Uterus (tissue), 4 donors: ENCODE data around the gene SAP30L. TPM values are rescaled to one million over a fixed set of nuclear protein-coding genes. Genes with fewer than 3 reads are reported as not detected.

Experiments used
- DNase-seq, 2 donors: peaks; one replicate each; pipeline ENCODE4 v3.0.0-alpha.2; 2019 to 2020
- H3K27ac ChIP-seq, 2 donors: fragments of 200-600 bp; sonication (generic); 1 replicate in 1 of 2; 2 replicates in 1 of 2; pipeline ENCODE4 v1.5.1; 2016 to 2018
- H3K27me3 ChIP-seq, 2 donors: fragments of 200-600 bp; sonication (generic); one replicate each; pipeline ENCODE4 v1.5.1; 2018 to 2019; ENCODE audit warnings: control low read depth in 1 of 2
- H3K36me3 ChIP-seq, 2 donors: fragments of 200-600 bp; sonication (generic); one replicate each; pipeline ENCODE4 v1.5.1; 2019; ENCODE audit warnings: control low read depth in 1 of 2
- H3K4me1 ChIP-seq, 2 donors: fragments of 200-600 bp; sonication (generic); one replicate each; pipeline ENCODE4 v1.5.1; 2018 to 2019; ENCODE audit warnings: control low read depth in 1 of 2
- H3K4me3 ChIP-seq, 2 donors: fragments of 200-600 bp; sonication (generic); 1 replicate in 1 of 2; 2 replicates in 1 of 2; pipeline ENCODE4 v1.5.1; 2018 to 2019; ENCODE audit warnings: mild to moderate bottlenecking in 1 of 2
- H3K9me3 ChIP-seq, 2 donors: fragments of 200-600 bp; sonication (generic); one replicate each; pipeline ENCODE4 v1.5.1; 2019; ENCODE audit warnings: control low read depth in 1 of 2
- POLR2A ChIP-seq, 2 donors: fragments of 450-650 bp; IDR thresholded peaks; one replicate each; pipeline ENCODE4 v1.6.1; 2016; ENCODE audit warnings: antibody characterized with exemption in 2 of 2, mild to moderate bottlenecking in 1 of 2, moderate library complexity in 1 of 2
- intact Hi-C: fragments of 100-400 bp; cut with DNase I; formaldehyde crosslinking; loops from one replicate; pipeline ENCODE4 v1.15.1; 2023; ENCODE audit warnings: low total_unique reads
- total RNA-seq, 4 donors: library from RNA; depleted of rRNA in 3 of 4; stranded (reverse); fragments of >200 nt in 3 of 4; gene quantifications; one replicate each; pipeline versions ENCODE4 v1.1.0 to v1.2.4, GENCODE V29; 2014 to 2023
- TF ChIP-seq, protein P1 (sequence below), 4 experiments: fragments of 200-600 bp in 2 of 4; fragments of 450-650 bp in 2 of 4; sonication (generic) in 2 of 4; IDR thresholded peaks; one replicate each; pipeline ENCODE4 v1.5.1; 2016 to 2019; ENCODE audit warnings: antibody characterized with exemption in 4 of 4, mild to moderate bottlenecking in 2 of 4, moderate library complexity in 1 of 4
- donor health status: DM: yes; HTN: yes; CAD: no.

The SAP30L gene
- total RNA-seq, 4 donors from 2014 or later = 9.5 to 61.7 (median 31.2) TPM

DNA sequence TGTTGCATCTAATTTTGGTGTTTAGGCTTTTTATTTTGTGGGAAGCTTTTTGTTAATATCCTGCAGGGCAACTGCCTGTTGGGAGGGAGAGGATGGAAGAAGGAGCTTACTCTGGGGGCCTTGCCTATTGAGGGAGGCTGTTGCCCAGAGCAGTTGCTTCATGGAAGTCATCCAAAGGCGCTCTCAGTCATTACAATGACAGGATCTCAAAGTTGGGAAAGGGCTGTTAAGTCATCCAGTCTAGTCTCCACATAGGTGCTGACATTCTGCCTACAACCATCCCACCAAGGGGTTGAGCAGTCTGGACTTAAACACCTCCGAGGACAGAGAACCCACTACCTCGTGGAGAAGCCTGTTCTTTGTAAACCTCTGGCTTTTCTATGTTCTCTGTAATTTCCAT is 13.2 kb downstream of the SAP30L start:
- Histone ChIP-seq H3K4me1 (no peaks in the 10 kb centered on the region), H3K4me3 (no peak overlapping the region), H3K27me3 (no peaks in the 10 kb centered on the region), H3K27ac (no peak overlapping the region), H3K36me3 (no peaks in the 10 kb centered on the region), H3K9me3 (no peaks in the 10 kb centered on the region)
- TF ChIP-seq, protein P1, sequence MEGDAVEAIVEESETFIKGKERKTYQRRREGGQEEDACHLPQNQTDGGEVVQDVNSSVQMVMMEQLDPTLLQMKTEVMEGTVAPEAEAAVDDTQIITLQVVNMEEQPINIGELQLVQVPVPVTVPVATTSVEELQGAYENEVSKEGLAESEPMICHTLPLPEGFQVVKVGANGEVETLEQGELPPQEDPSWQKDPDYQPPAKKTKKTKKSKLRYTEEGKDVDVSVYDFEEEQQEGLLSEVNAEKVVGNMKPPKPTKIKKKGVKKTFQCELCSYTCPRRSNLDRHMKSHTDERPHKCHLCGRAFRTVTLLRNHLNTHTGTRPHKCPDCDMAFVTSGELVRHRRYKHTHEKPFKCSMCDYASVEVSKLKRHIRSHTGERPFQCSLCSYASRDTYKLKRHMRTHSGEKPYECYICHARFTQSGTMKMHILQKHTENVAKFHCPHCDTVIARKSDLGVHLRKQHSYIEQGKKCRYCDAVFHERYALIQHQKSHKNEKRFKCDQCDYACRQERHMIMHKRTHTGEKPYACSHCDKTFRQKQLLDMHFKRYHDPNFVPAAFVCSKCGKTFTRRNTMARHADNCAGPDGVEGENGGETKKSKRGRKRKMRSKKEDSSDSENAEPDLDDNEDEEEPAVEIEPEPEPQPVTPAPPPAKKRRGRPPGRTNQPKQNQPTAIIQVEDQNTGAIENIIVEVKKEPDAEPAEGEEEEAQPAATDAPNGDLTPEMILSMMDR (IDR thresholded peaks at IDR 0.05) = no peak
- no peak for TF ChIP-seq POLR2A (IDR thresholded peaks at IDR 0.05)
- no peak for DNase-seq
- intact Hi-C loops = no loop called here

DNA sequence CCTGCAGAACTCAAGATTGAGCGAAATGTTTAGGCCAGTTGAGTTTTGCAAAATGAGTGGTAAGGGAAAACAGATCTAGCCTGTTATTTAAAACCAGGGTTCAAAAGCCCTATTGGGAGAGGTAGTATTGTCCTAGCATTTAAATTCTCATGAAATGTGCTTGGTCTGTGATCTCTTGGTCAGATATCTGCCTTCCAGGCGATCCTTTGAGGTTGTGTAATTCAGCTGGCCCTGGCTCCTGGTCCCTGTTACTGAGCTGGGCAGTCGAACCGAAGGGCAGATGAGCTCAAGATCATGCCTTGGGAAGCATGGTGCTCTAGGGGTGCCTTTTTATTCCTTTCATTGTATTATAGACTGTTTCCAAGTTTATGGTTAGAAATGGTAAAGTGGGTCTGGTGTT is 14.4 kb downstream of the SAP30L start:
- Histone ChIP-seq H3K36me3 (no peaks in the 10 kb centered on the region), H3K27ac (no peak overlapping the region), H3K4me1 (no peaks in the 10 kb centered on the region), H3K4me3 (no peak overlapping the region), H3K9me3 (no peaks in the 10 kb centered on the region), H3K27me3 (no peaks in the 10 kb centered on the region)
- no peak for DNase-seq
- no peak for TF ChIP-seq POLR2A (IDR thresholded peaks at IDR 0.05)
- TF ChIP-seq, protein P1 (IDR thresholded peaks at IDR 0.05) = no peak
- intact Hi-C loops = no loop called here

DNA sequence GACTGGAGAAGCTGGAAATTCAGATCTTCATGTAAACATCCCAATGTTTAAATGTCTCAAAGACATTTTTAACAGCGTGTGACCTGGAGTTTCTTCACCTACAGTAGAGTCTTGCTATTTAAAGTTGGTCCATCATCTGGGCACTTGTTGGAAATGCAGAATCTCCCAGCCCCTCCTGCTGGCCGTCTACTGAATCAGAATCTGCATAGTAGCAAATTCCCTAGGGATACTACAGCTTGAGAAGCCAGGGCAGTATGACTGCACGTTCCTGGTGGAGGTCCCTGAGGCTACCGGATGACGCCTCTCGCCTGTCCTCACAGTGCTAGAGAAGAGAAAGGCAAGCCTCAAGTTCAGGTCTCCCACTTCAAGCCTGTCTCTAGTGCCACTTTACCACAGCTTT is 15.7 kb downstream of the SAP30L start:
- Histone ChIP-seq H3K36me3 (no peaks in the 10 kb centered on the region), H3K27me3 (no peaks in the 10 kb centered on the region), H3K27ac (no peak overlapping the region), H3K9me3 (no peaks in the 10 kb centered on the region), H3K4me1 (no peaks in the 10 kb centered on the region), H3K4me3 (no peak overlapping the region)
- no peak for DNase-seq
- intact Hi-C loops = no loop called here
- TF ChIP-seq, protein P1 (IDR thresholded peaks at IDR 0.05) = no peak
- TF ChIP-seq POLR2A (IDR thresholded peaks at IDR 0.05) = no peak

DNA sequence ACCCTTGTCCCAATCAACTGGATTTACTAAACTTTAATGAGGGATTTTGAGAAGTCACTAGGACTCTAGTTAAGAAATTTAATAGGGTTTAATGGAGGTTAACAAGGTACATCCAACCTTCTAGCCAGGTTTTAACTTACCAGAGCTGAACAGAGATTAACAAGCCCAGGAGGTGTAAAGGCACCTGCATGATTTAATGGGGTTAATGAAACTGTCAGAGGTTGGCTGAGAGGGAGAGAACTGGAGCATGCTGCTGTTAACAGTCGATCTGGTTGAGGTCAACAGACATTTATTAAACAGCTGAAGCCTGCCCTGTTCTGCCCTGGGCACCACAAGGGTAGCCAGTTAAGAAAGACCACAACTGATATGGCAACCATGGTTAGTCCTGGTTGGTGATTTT is 18.6 kb downstream of the SAP30L start:
- intact Hi-C loops = no loop called here
- Histone ChIP-seq H3K27ac (no peak overlapping the region), H3K9me3 (no peaks in the 10 kb centered on the region), H3K36me3 (no peaks in the 10 kb centered on the region), H3K4me1 (no peaks in the 10 kb centered on the region), H3K27me3 (no peaks in the 10 kb centered on the region), H3K4me3 (no peak overlapping the region)
- TF ChIP-seq, protein P1 (IDR thresholded peaks at IDR 0.05) = no peak
- TF ChIP-seq POLR2A (IDR thresholded peaks at IDR 0.05) = no peak
- no peak for DNase-seq

DNA sequence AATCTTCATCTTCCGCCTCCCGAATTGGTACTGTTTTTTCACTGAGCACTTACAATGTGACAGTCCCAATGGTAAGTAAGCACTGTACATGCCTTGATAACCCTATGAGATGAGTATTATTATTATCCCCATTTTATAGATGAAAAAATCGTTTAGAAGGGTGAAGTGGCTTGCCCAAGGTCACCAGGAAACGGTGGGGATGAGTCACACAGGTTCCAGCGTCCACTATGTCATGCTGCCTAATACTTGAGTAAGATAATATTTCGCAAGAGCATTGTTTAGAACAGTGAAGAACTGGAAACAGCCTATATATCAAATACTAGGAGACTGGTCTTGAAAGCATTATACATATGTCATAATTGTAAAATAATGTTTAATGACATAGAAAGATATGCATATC is 19.4 kb downstream of the SAP30L start:
- DNase-seq = no peak
- TF ChIP-seq POLR2A (IDR thresholded peaks at IDR 0.05) = no peak
- TF ChIP-seq, protein P1 (IDR thresholded peaks at IDR 0.05) = no peak

More for the DNA sequence above, 19.4 kb downstream of the SAP30L start:
- intact Hi-C loops = no loop called here
- Histone ChIP-seq H3K9me3 (no peaks in the 10 kb centered on the region), H3K36me3 (no peaks in the 10 kb centered on the region), H3K4me1 (no peaks in the 10 kb centered on the region), H3K27ac (no peak overlapping the region), H3K4me3 (no peak overlapping the region), H3K27me3 (no peaks in the 10 kb centered on the region)
